NCI-H1694 treated with DMSO at 0.1 percent for 48 hours (cell line): ENCODE measurements around the gene CRYGN.

Source experiments
- DNase-seq: peaks from one replicate; lab custom pipeline; 2025; lab: John Stamatoyannopoulos, UW

Gene CRYGN

GRCh38 chr7:151379534-151380198 is 60.3 kb downstream of the CRYGN start:
- no peak for DNase-seq

- no peak for DNase-seq
Measured at GRCh38 chr7:151379193-151379520, 60.8 kb downstream of the CRYGN start.
